ENCODE measurements around the gene GPC3.

DNA sequence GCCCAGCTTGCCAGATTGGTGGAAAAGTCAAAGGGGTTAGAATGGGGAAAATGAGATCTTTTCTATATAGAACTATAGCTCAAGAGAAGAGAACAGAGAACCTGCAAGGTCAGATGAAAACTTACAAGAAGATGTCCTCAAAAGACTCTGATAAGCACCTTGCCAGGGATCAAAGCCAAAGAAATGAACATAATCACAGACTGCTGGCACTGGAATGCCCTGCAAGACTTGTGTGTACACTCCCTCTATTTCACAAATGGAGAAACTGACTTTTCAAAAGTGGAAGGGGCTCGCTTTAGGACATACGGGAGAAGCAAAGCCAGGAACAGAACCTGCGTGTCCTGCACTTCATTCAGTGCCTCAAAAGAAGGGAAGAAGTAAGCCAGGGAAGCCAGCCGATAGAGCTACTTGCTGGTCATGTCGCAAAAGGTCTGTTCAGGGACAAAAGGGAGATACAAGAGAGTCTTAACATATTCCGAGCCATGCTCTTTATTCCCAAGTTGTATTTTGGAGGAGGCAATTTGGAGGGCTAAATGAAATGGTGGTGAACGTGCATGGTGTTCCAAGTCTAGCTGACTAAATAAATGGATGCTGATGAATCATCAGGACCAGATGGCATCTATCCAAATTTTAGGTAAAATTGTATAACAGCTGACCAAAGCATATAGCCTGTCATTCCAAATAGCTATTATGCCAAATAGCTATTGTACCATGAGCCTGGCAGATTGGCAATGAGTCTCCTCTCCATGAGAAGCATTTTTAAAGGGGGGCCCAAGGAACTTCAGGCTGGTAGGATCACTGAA is 394.5 kb downstream of the GPC3 start:
- TF ChIP-seq, protein P1, sequence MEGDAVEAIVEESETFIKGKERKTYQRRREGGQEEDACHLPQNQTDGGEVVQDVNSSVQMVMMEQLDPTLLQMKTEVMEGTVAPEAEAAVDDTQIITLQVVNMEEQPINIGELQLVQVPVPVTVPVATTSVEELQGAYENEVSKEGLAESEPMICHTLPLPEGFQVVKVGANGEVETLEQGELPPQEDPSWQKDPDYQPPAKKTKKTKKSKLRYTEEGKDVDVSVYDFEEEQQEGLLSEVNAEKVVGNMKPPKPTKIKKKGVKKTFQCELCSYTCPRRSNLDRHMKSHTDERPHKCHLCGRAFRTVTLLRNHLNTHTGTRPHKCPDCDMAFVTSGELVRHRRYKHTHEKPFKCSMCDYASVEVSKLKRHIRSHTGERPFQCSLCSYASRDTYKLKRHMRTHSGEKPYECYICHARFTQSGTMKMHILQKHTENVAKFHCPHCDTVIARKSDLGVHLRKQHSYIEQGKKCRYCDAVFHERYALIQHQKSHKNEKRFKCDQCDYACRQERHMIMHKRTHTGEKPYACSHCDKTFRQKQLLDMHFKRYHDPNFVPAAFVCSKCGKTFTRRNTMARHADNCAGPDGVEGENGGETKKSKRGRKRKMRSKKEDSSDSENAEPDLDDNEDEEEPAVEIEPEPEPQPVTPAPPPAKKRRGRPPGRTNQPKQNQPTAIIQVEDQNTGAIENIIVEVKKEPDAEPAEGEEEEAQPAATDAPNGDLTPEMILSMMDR (IDR thresholded peaks at IDR 0.05), result no peak
- TF ChIP-seq POLR2A (IDR thresholded peaks at IDR 0.05), result no peak

Data from right lobe of liver (tissue), 4 donors.